GM21528 (cell line): ENCODE measurements around the gene HS3ST3A1.
"Not testable (repeated sequence)": the region's sequence is repeated elsewhere in the genome, so short reads cannot be mapped to it uniquely, and the experiment has no call there.

Source experiments
- ATAC-seq: cut with Tn5 transposase; IDR thresholded peaks from one replicate; pipeline ENCODE4 v1.9.1; 2021; ENCODE audit warnings: mild to moderate bottlenecking, moderate library complexity; ENCODE audit not compliant: unreplicated experiment, low FRiP score

HS3ST3A1 gene

GRCh38 chr17:13576661-13577526, 24.8 kb downstream of the HS3ST3A1 start:
- ATAC-seq: no peak

- ATAC-seq: no peak
Observed at GRCh38 chr17:13575922-13576419, 25.8 kb downstream of the HS3ST3A1 start.

GRCh38 chr17:13575466-13575865, 26.3 kb downstream of the HS3ST3A1 start:
- no peak for ATAC-seq

- no peak for ATAC-seq
Observed at GRCh38 chr17:13572581-13572980, 29.1 kb downstream of the HS3ST3A1 start.

- no peak for ATAC-seq
Observed at GRCh38 chr17:13569398-13570123, 32.2 kb downstream of the HS3ST3A1 start.

GRCh38 chr17:13568582-13569397, 32.9 kb downstream of the HS3ST3A1 start:
- no peak for ATAC-seq

GRCh38 chr17:13563866-13564265, 37.9 kb downstream of the HS3ST3A1 start:
- ATAC-seq: no peak

- ATAC-seq: no peak
Observed at GRCh38 chr17:13562271-13562800, 39.4 kb downstream of the HS3ST3A1 start.

- ATAC-seq: no peak
Observed at GRCh38 chr17:13561606-13562270, 40.0 kb downstream of the HS3ST3A1 start.

- no peak for ATAC-seq
Observed at GRCh38 chr17:13560935-13561334, 40.8 kb downstream of the HS3ST3A1 start.

- ATAC-seq: no peak
Observed at GRCh38 chr17:13558588-13558987, 43.1 kb downstream of the HS3ST3A1 start.

- no peak for ATAC-seq
Observed at GRCh38 chr17:13557077-13557476, 44.7 kb downstream of the HS3ST3A1 start.

- no peak for ATAC-seq
Observed at GRCh38 chr17:13554231-13554630, 47.5 kb downstream of the HS3ST3A1 start.

GRCh38 chr17:13550291-13550690, 51.4 kb downstream of the HS3ST3A1 start:
- ATAC-seq: no peak

GRCh38 chr17:13548576-13548975, 53.2 kb downstream of the HS3ST3A1 start:
- ATAC-seq: not testable (repeated sequence)

GRCh38 chr17:13546851-13547250, 54.9 kb downstream of the HS3ST3A1 start:
- no peak for ATAC-seq

GRCh38 chr17:13545941-13546340, 55.8 kb downstream of the HS3ST3A1 start:
- ATAC-seq: no peak

- no peak for ATAC-seq
Observed at GRCh38 chr17:13544765-13545164, 57.0 kb downstream of the HS3ST3A1 start.

- no peak for ATAC-seq
Observed at GRCh38 chr17:13544292-13544691, 57.4 kb downstream of the HS3ST3A1 start.

- no peak for ATAC-seq
Observed at GRCh38 chr17:13542636-13543035, 59.1 kb downstream of the HS3ST3A1 start.
